HFF-Myc (cell line): ENCODE measurements around the gene WDR19.
"Not testable (repeated sequence)": the region's sequence is repeated elsewhere in the genome, so short reads cannot be mapped to it uniquely, and the experiment has no call there.

Source experiments
- DNase-seq: peaks from one replicate; pipeline ENCODE4 v3.0.0-alpha.2; 2011; ENCODE audit warnings: low read depth; ENCODE audit errors: extremely low read depth
- H3K4me3 ChIP-seq: replicated peaks from 2 replicates; pipeline ENCODE4 v1.5.1; 2011; ENCODE audit warnings: low read depth, mild to moderate bottlenecking, control low read depth, low read length
- TF ChIP-seq, protein P1 (sequence below): IDR thresholded peaks from 2 replicates; pipeline ENCODE4 v1.5.1; 2012; ENCODE audit warnings: mild to moderate bottlenecking, low read depth, low read length, control low read depth; ENCODE audit errors: missing control alignments

Gene WDR19

DNA sequence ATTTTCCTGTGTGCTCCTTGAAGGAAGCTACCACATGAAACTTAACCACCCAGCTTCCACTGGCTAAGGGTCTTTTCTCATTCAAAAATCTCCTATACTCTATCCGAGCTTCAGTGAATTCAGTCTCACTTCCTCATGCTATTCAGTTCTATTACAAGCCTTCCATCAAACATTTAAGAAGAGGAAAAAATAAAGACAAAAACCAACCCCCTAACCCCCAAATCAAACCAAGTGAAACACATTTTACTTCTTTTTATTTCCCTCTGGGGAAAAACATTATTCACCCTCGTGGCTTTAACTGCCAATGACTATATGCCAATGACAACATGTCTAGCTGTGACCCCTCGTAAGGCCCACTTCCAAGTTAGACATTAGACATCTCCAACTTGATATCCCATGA lies 16.2 kb upstream of the WDR19 start:
- TF ChIP-seq, protein P1, sequence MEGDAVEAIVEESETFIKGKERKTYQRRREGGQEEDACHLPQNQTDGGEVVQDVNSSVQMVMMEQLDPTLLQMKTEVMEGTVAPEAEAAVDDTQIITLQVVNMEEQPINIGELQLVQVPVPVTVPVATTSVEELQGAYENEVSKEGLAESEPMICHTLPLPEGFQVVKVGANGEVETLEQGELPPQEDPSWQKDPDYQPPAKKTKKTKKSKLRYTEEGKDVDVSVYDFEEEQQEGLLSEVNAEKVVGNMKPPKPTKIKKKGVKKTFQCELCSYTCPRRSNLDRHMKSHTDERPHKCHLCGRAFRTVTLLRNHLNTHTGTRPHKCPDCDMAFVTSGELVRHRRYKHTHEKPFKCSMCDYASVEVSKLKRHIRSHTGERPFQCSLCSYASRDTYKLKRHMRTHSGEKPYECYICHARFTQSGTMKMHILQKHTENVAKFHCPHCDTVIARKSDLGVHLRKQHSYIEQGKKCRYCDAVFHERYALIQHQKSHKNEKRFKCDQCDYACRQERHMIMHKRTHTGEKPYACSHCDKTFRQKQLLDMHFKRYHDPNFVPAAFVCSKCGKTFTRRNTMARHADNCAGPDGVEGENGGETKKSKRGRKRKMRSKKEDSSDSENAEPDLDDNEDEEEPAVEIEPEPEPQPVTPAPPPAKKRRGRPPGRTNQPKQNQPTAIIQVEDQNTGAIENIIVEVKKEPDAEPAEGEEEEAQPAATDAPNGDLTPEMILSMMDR, result no peak
- no peak overlapping the region for H3K4me3 ChIP-seq
- no peak for DNase-seq

DNA sequence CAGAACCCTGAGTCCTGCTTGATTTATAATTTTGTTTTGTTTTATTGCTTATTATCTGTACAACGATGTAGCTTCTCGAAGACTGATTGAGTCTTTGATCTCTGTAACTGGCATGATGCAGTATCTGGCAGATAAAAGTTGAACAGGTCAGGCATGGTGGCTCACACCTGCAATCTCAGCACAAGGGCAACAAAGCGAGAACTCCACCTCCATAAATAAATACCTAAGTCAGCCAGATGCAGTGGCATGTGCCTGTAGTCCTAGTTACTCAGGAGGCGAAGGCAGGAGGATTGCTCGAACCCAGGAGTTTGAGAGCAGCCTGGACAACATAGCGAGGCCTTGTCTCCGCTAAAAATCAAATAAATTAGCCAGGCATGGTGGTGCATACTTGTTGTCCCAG lies 15.7 kb upstream of the WDR19 start:
- TF ChIP-seq, protein P1, result no peak
- H3K4me3 ChIP-seq, result no peak overlapping the region
- no peak for DNase-seq

DNA sequence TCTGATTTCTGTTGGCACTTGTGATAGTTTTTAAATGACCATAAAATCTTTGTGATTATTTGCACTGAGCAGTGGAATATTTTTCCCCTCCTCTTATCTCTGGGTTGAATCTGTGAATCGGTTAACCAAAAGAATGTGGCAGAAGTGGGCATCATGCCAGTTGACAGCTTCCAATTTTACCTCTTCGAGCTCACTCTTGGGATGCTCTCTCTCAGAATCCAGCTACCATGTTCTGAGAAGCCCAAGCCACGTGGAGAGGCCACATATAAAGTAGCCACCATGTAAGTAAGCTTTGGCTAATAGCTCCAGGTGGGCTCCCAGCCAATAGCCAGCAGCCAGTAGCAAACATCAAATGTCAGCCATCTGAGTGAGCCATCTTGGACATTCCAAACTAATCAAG lies 12.9 kb upstream of the WDR19 start:
- no peak overlapping the region for H3K4me3 ChIP-seq
- no peak for DNase-seq
- TF ChIP-seq, protein P1, result no peak

DNA sequence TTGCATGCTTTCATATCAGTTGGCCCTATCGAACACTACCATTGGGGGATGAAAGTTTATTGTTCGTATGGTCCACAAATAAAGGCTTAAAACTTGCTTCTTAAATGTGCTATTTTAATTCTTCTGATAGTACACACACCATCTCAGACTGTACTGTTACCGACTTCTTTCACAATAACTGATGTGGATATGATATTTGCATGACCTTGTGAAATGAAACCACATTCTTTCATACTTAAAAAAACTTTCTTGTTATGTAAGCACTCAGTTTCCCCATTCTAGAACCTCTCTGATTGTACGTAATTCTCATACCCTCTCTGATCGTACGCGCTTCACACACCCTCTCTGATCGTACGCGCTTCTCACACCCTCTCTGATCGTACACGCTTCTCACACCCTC lies 12.0 kb upstream of the WDR19 start:
- H3K4me3 ChIP-seq, result no peak overlapping the region
- no peak for DNase-seq
- TF ChIP-seq, protein P1, result no peak

DNA sequence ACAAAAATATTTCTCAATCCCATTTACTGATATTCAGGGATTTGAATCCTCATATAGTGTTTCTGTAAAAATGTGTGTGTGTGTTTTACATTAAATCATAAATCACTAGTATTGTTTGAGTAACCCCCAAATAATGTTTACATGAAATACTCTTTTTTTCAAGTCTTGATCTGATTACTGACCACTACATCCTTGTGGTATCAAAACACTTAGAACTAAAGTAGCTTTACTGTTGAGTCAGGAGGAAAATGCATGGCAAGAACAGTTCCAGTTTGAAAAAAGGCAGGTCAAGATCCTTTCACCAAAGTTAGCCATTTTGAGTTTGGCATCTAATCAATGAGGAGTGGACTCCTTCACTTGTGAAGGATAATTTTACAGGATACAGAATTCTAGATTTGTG lies 3.6 kb upstream of the WDR19 start:
- TF ChIP-seq, protein P1, result no peak
- DNase-seq, result no peak
- no peak overlapping the region for H3K4me3 ChIP-seq

DNA sequence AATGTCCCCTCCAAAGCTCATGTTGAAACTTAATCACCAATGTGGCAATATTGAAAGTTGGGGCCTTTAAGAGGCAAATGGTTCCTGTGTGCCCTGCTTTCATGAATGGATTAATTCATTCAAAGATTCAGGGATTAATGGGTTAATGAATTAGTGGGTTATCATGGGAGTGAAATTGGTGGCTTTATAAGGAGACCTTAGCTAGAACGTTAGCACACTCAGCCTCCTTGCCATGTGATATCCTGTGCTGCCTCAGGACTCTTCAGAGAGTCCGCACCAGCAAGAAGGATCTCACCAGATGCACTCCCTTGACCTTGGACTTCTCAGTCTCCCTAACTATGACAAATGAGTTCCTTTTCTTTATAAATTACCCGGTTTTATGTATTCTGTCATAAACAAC lies 2.6 kb upstream of the WDR19 start:
- no peak for DNase-seq
- H3K4me3 ChIP-seq, result no peak overlapping the region
- TF ChIP-seq, protein P1, result no peak

DNA sequence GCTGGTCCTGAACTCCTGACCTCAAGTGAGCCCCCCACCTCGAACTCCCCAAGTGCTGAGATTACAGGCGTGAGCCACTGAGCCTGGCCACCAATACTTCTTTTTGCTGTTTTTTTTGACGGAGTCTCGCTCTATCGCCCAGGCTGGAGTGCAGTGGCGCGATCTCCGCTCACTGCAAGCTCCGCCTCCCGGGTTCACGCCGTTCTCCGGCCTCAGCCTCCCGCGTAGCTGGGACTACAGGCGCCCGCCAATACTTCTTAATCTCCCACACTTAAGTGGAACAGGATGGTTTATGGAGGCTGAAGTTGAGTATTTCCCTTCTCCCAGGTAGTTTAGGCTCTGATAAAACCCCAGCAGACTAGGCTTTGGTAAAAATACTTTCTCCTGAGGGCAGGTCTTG lies 1.7 kb upstream of the WDR19 start:
- DNase-seq, result not testable (repeated sequence)

More for the DNA sequence above, 1.7 kb upstream of the WDR19 start:
- H3K4me3 ChIP-seq, result not testable (repeated sequence)
